Osteocyte (in vitro differentiated cells): ENCODE data around the gene EOLA2. TPM values are rescaled to one million over a fixed set of nuclear protein-coding genes. Genes with fewer than 3 reads are reported as not detected.

Experiments used
- DNase-seq: peaks from one replicate; pipeline ENCODE4 v3.0.0; 2021; ENCODE audit warnings: mixed read lengths; ENCODE audit not compliant: unreplicated experiment; ENCODE audit errors: extremely low spot score
- H3K27ac Mint-ChIP-seq: one replicate; pipeline ENCODE4 v1.8.0; 2021; ENCODE audit warnings: mild to moderate bottlenecking, mixed read lengths; ENCODE audit not compliant: unreplicated experiment
- H3K27me3 Mint-ChIP-seq: one replicate; pipeline ENCODE4 v1.8.0; 2021; ENCODE audit warnings: mixed read lengths; ENCODE audit not compliant: unreplicated experiment
- H3K36me3 Mint-ChIP-seq: one replicate; pipeline ENCODE4 v1.8.0; 2021; ENCODE audit warnings: mixed read lengths; ENCODE audit not compliant: unreplicated experiment
- H3K4me1 Mint-ChIP-seq: one replicate; pipeline ENCODE4 v1.8.0; 2021; ENCODE audit warnings: mixed read lengths; ENCODE audit not compliant: unreplicated experiment
- H3K4me3 Mint-ChIP-seq: one replicate; pipeline ENCODE4 v1.8.0; 2021; ENCODE audit warnings: mild to moderate bottlenecking, moderate library complexity, mixed read lengths; ENCODE audit not compliant: unreplicated experiment
- H3K9me3 Mint-ChIP-seq: one replicate; pipeline ENCODE4 v1.8.0; 2021; ENCODE audit warnings: mixed read lengths; ENCODE audit not compliant: unreplicated experiment
- total RNA-seq: library from RNA; stranded (reverse); gene quantifications from 2 replicates; pipeline ENCODE4 v1.2.1, GENCODE V29; 2021
- TF ChIP-seq, protein P1 (sequence below): fragments of 200-600 bp; sonication (generic); IDR thresholded peaks from 2 replicates; pipeline ENCODE4 v1.5.0; 2021; ENCODE audit warnings: antibody characterized with exemption, mild to moderate bottlenecking, moderate library complexity

The EOLA2 gene
- total RNA-seq, 1 donor from 2014 or later: 34.5 TPM

DNA sequence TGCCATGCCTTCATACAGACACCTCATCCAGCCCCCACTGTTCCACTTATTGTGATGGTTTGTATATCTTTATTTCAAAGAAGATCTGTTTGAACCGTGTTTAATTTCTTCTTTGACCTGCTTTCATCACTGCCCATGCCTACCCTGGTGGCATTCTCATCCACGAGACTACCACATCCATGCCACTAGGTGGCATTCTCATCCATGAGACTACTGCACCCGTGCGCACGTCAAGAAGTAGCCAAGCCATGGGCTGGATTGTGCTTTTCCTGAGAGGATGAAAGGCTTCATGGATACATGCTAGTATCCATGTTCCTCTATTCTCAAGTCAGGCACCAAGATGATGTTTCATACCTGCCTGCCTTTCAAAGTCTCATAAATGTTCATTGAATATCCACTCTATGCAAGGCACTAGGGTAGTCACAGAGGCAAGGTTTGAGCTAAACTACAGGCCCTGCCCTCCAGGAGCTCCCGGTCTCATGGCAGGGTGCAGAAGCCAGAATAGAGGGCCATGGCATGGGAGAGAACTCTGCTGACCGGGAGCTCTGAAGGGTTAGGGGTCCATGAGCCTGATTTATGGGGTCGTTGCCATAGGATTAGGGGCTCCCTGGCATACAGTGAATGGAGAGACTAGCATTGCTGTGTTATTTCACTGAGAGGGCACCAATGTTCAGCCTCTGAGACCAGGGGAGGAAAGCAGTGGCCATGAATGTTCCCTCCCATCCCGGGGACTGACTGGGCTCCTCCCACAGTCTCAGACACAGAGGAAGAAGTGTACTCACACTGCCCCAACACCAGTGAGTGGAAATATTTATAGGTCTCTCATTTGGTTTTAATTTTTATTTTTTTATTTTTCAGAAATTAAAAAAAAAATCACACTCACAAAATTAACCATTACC is 24.8 kb upstream of the EOLA2 start:
- no peak for DNase-seq
- H3K27ac Mint-ChIP-seq: peak overlapping the region; percentile 32
- H3K9me3 Mint-ChIP-seq: no peaks in the 10 kb centered on the region

DNA sequence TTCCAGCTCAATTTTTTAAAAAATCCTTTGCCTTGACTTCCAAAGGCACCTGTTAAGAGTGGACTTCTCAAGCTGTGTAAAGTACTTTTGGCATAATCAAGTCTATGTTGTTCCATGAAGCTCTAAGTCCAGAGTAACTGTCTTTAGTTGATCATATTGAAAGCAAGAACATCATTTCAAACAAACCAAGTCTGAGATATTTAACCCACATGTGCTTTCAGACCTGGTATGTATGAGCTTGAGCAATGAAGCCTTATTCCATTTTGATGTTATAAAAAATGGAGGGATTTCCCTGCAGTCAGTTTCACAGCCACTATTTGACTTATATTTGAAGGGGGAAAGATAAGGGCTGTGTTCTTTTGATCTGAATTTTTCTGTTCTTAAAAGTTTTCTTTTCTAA is 23.7 kb upstream of the EOLA2 start:
- TF ChIP-seq, protein P1, sequence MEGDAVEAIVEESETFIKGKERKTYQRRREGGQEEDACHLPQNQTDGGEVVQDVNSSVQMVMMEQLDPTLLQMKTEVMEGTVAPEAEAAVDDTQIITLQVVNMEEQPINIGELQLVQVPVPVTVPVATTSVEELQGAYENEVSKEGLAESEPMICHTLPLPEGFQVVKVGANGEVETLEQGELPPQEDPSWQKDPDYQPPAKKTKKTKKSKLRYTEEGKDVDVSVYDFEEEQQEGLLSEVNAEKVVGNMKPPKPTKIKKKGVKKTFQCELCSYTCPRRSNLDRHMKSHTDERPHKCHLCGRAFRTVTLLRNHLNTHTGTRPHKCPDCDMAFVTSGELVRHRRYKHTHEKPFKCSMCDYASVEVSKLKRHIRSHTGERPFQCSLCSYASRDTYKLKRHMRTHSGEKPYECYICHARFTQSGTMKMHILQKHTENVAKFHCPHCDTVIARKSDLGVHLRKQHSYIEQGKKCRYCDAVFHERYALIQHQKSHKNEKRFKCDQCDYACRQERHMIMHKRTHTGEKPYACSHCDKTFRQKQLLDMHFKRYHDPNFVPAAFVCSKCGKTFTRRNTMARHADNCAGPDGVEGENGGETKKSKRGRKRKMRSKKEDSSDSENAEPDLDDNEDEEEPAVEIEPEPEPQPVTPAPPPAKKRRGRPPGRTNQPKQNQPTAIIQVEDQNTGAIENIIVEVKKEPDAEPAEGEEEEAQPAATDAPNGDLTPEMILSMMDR: no peak

More for the DNA sequence above, 24.8 kb upstream of the EOLA2 start:
- H3K4me3 Mint-ChIP-seq: peak overlapping the region; percentile 52
- peaks cover 7% of the 10 kb centered on the region for H3K36me3 Mint-ChIP-seq
- H3K27me3 Mint-ChIP-seq: no peaks in the 10 kb centered on the region
- peaks cover 33% of the 10 kb centered on the region for H3K4me1 Mint-ChIP-seq
- TF ChIP-seq, protein P1: peak; percentile 80

DNA sequence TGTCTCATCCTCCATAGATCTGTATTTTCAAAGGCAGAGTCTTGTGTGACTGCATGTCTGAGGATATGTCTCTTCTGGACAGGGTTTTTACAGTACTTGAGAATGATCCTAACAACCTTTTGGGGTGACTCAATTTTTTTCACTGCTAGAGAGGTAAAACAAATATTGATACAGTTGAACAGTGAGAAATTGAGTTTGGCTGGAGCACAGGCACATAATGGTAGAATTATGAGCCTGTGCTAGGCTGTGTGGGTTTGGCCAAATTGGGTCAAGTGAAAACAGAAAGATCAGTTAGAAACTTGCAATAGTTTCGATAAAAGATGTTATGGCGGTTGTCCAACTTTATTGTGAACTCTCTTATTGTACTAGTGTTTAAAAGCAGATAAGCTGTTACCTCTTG is 23.3 kb upstream of the EOLA2 start:
- H3K27ac Mint-ChIP-seq: peak overlapping the region; percentile 72
- TF ChIP-seq, protein P1: no peak
- H3K27me3 Mint-ChIP-seq: no peaks in the 10 kb centered on the region
- peaks cover 6% of the 10 kb centered on the region for H3K36me3 Mint-ChIP-seq
- no peaks in the 10 kb centered on the region for H3K9me3 Mint-ChIP-seq
- DNase-seq: no peak
- H3K4me1 Mint-ChIP-seq: peaks cover 45% of the 10 kb centered on the region
- no peak overlapping the region for H3K4me3 Mint-ChIP-seq

More for the DNA sequence above, 23.7 kb upstream of the EOLA2 start:
- peaks cover 7% of the 10 kb centered on the region for H3K36me3 Mint-ChIP-seq
- DNase-seq: no peak
- H3K4me3 Mint-ChIP-seq: no peak overlapping the region
- H3K27ac Mint-ChIP-seq: peak overlapping the region; percentile 72
- H3K4me1 Mint-ChIP-seq: peaks cover 41% of the 10 kb centered on the region
- no peaks in the 10 kb centered on the region for H3K27me3 Mint-ChIP-seq
- H3K9me3 Mint-ChIP-seq: no peaks in the 10 kb centered on the region

DNA sequence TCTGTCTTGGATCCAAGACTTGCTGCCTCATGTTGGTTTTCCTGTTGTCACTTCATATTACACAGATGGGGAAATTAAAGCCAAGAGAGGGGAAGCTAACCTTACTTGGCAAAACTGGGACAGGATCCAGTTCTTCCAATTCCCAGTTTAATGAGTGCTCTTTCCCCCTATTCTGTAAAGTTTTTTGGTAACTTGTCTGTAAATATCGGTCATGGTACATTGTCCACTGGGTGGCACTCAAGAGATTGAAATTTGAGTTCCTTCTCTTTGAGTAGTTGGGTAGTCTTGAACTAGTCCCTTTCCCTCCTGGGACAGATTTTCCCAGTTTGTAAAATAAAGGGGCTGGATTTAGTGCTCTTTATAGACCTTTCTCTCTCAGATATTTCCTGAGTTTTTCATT is 12.4 kb upstream of the EOLA2 start:
- DNase-seq: no peak
- Mint-ChIP-seq H3K4me1 (peaks cover 5% of the 10 kb centered on the region), H3K4me3 (no peak overlapping the region), H3K9me3 (no peaks in the 10 kb centered on the region), H3K36me3 (no peaks in the 10 kb centered on the region), H3K27ac (no peak overlapping the region), H3K27me3 (no peaks in the 10 kb centered on the region)
- TF ChIP-seq, protein P1: peak; percentile 68

DNA sequence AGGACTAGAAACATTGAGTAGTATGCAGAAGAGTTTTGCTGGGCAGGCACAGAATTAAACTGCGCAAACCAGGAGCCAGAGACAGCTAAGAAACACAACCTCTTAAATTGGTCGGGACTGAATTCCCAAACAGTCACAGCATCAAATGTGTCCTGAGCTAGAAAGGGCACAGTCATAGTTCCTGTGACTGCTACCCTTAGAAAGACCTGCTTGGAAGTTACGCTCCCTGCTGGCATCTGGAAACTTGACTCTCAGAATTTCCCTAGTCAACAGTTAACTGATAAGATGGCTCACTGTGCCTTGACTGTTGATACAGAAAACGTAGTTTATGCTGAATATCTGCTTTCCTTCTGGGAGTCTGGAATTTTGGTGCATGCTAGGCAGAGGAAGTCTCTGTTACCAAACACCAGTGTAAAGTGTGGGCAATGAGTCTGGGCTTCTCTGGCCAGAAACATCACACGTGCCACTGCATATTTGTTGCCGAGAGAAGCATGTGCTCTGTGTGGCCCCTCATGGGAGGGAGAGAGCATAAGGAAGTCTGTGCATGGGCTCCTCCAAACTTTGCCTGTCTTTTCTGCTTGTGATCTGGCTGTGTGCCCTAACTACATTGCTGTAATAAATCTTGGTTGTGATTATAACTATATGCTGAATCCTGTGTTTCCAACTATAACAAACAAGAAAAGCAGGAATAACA is 11.6 kb upstream of the EOLA2 start:
- Mint-ChIP-seq H3K36me3 (no peaks in the 10 kb centered on the region), H3K4me3 (no peak overlapping the region), H3K27me3 (no peaks in the 10 kb centered on the region), H3K4me1 (peaks cover 5% of the 10 kb centered on the region), H3K27ac (no peak overlapping the region), H3K9me3 (no peaks in the 10 kb centered on the region)
- TF ChIP-seq, protein P1: no peak
- DNase-seq: no peak
